ENCODE results near the gene CACNG5. TPM values are rescaled to one million over a fixed set of nuclear protein-coding genes. Genes with fewer than 3 reads are reported as not detected.

Gene CACNG5
- total RNA-seq, 1 donor from 2014 or later, result not detected

DNA sequence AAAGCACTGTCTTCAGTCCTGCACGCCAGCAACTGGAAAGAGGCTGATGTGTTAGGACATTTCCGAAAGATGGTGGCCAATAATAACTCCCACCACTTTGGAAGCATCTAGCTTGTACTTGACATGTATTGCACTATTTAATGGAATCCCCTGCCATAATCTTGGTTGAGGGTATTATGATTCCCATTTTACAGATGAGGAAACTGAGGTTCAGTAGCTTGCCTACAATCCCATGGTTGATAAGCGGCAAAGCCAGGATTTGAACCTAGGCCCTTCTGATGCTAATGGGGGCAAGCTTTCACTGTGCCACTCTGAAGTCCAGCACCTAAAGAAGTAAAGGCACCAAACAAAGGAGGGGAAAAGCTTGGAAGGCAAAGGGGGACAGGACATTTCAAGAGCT, 8.0 kb downstream of the CACNG5 start:
- no peak for FAIRE-seq
- H3K4me2 ChIP-seq (ENCODE audit: low read length), result no peak overlapping the region
- H3K27me3 Mint-ChIP-seq (ENCODE audit: low read depth, unreplicated experiment), result peaks cover 46% of the 10 kb centered on the region
- H2AFZ ChIP-seq (ENCODE audit: low read depth, low read length), result no peak overlapping the region
- H3K4me3 ChIP-seq (ENCODE audit: insufficient read depth, low read depth, low read length), result no peak overlapping the region
- H3K36me3 Mint-ChIP-seq (ENCODE audit: low read depth, unreplicated experiment), result no peaks in the 10 kb centered on the region
- no peak overlapping the region for H3K27ac Mint-ChIP-seq (ENCODE audit: unreplicated experiment)
- DNase-seq (ENCODE audit: low read depth), result no peak
- no peak overlapping the region for H3K4me3 Mint-ChIP-seq (ENCODE audit: unreplicated experiment)
- no peaks in the 10 kb centered on the region for H3K4me1 Mint-ChIP-seq (ENCODE audit: low read depth, unreplicated experiment)
- no peaks in the 10 kb centered on the region for H3K36me3 ChIP-seq (ENCODE audit: insufficient read depth, low read length)
- no peak for TF ChIP-seq EZH2 (IDR thresholded peaks at IDR 0.05; ENCODE audit: insufficient read depth, low read length)
- TF ChIP-seq, protein P1, sequence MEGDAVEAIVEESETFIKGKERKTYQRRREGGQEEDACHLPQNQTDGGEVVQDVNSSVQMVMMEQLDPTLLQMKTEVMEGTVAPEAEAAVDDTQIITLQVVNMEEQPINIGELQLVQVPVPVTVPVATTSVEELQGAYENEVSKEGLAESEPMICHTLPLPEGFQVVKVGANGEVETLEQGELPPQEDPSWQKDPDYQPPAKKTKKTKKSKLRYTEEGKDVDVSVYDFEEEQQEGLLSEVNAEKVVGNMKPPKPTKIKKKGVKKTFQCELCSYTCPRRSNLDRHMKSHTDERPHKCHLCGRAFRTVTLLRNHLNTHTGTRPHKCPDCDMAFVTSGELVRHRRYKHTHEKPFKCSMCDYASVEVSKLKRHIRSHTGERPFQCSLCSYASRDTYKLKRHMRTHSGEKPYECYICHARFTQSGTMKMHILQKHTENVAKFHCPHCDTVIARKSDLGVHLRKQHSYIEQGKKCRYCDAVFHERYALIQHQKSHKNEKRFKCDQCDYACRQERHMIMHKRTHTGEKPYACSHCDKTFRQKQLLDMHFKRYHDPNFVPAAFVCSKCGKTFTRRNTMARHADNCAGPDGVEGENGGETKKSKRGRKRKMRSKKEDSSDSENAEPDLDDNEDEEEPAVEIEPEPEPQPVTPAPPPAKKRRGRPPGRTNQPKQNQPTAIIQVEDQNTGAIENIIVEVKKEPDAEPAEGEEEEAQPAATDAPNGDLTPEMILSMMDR (IDR thresholded peaks at IDR 0.05; ENCODE audit: insufficient read depth, low read depth, low read length), result no peak
- H3K27me3 ChIP-seq (ENCODE audit: insufficient read depth, low read length), result peaks cover 4% of the 10 kb centered on the region
- no peaks in the 10 kb centered on the region for H3K4me1 ChIP-seq (ENCODE audit: insufficient read depth, low read length)
- no peak overlapping the region for H3K9ac ChIP-seq (ENCODE audit: low read length)
- H3K9me3 ChIP-seq (ENCODE audit: insufficient read depth, low read depth, low read length), result no peaks in the 10 kb centered on the region
- H3K79me2 ChIP-seq (ENCODE audit: insufficient read depth, low read length), result no peaks in the 10 kb centered on the region
- no peak overlapping the region for H3K27ac ChIP-seq (ENCODE audit: low read depth, low read length)
- H4K20me1 ChIP-seq (ENCODE audit: insufficient read depth, low read length), result no peaks in the 10 kb centered on the region
- H3K9me3 Mint-ChIP-seq (ENCODE audit: unreplicated experiment), result peaks cover 10% of the 10 kb centered on the region

GRCh38 chr17:66843627-66844026, 8.7 kb downstream of the CACNG5 start:
- Histone ChIP-seq H3K36me3 (ENCODE audit: insufficient read depth, low read length) (no peaks in the 10 kb centered on the region), H4K20me1 (ENCODE audit: insufficient read depth, low read length) (no peaks in the 10 kb centered on the region), H2AFZ (ENCODE audit: low read depth, low read length) (no peak overlapping the region), H3K27me3 (ENCODE audit: insufficient read depth, low read length) (peaks cover 4% of the 10 kb centered on the region), H3K4me2 (ENCODE audit: low read length) (no peak overlapping the region), H3K79me2 (ENCODE audit: insufficient read depth, low read length) (no peaks in the 10 kb centered on the region), H3K9me3 (ENCODE audit: insufficient read depth, low read depth, low read length) (no peaks in the 10 kb centered on the region), H3K9ac (ENCODE audit: low read length) (no peak overlapping the region), H3K27ac (ENCODE audit: low read depth, low read length) (no peak overlapping the region), H3K4me3 (ENCODE audit: insufficient read depth, low read depth, low read length) (no peak overlapping the region), H3K4me1 (ENCODE audit: insufficient read depth, low read length) (no peaks in the 10 kb centered on the region)
- no peak for TF ChIP-seq EZH2 (IDR thresholded peaks at IDR 0.05; ENCODE audit: insufficient read depth, low read length)
- TF ChIP-seq, protein P1 (IDR thresholded peaks at IDR 0.05; ENCODE audit: insufficient read depth, low read depth, low read length), result no peak
- peaks cover 10% of the 10 kb centered on the region for H3K9me3 Mint-ChIP-seq (ENCODE audit: unreplicated experiment)
- H3K27me3 Mint-ChIP-seq (ENCODE audit: low read depth, unreplicated experiment), result peaks cover 42% of the 10 kb centered on the region
- H3K4me1 Mint-ChIP-seq (ENCODE audit: low read depth, unreplicated experiment), result no peaks in the 10 kb centered on the region
- no peak overlapping the region for H3K27ac Mint-ChIP-seq (ENCODE audit: unreplicated experiment)
- no peak overlapping the region for H3K4me3 Mint-ChIP-seq (ENCODE audit: unreplicated experiment)
- no peaks in the 10 kb centered on the region for H3K36me3 Mint-ChIP-seq (ENCODE audit: low read depth, unreplicated experiment)
- DNase-seq (ENCODE audit: low read depth) (no peak), FAIRE-seq (no peak)

GRCh38 chr17:66847704-66848103, 12.8 kb downstream of the CACNG5 start:
- Mint-ChIP-seq H3K4me3 (ENCODE audit: unreplicated experiment) (no peak overlapping the region), H3K27me3 (ENCODE audit: low read depth, unreplicated experiment) (peaks cover 30% of the 10 kb centered on the region), H3K9me3 (ENCODE audit: unreplicated experiment) (peaks cover 9% of the 10 kb centered on the region), H3K4me1 (ENCODE audit: low read depth, unreplicated experiment) (no peaks in the 10 kb centered on the region), H3K27ac (ENCODE audit: unreplicated experiment) (no peak overlapping the region), H3K36me3 (ENCODE audit: low read depth, unreplicated experiment) (no peaks in the 10 kb centered on the region)
- Histone ChIP-seq H4K20me1 (ENCODE audit: insufficient read depth, low read length) (no peaks in the 10 kb centered on the region), H3K36me3 (ENCODE audit: insufficient read depth, low read length) (no peaks in the 10 kb centered on the region), H3K4me2 (ENCODE audit: low read length) (no peak overlapping the region), H3K4me3 (ENCODE audit: insufficient read depth, low read depth, low read length) (no peak overlapping the region), H2AFZ (ENCODE audit: low read depth, low read length) (no peak overlapping the region), H3K27me3 (ENCODE audit: insufficient read depth, low read length) (no peaks in the 10 kb centered on the region), H3K27ac (ENCODE audit: low read depth, low read length) (no peak overlapping the region), H3K9me3 (ENCODE audit: insufficient read depth, low read depth, low read length) (no peaks in the 10 kb centered on the region), H3K79me2 (ENCODE audit: insufficient read depth, low read length) (no peaks in the 10 kb centered on the region), H3K9ac (ENCODE audit: low read length) (no peak overlapping the region), H3K4me1 (ENCODE audit: insufficient read depth, low read length) (no peaks in the 10 kb centered on the region)
- DNase-seq (ENCODE audit: low read depth) (no peak), FAIRE-seq (no peak)
- no peak for TF ChIP-seq EZH2 (IDR thresholded peaks at IDR 0.05; ENCODE audit: insufficient read depth, low read length)
- TF ChIP-seq, protein P1 (IDR thresholded peaks at IDR 0.05; ENCODE audit: insufficient read depth, low read depth, low read length), result no peak

Data from astrocyte (in vitro differentiated cells and primary cell).